ENCODE results near the gene FSTL4. TPM values are rescaled to one million over a fixed set of nuclear protein-coding genes. Genes with fewer than 3 reads are reported as not detected.

FSTL4 gene
- total and polyA plus RNA-seq, 2 donors (not counting 1 experiment from before 2014, with no cell fraction given): 0.31 to 6.7 TPM

- intact Hi-C loops (cut with micrococcal nuclease): no loop called here
These were observed 410.2 kb downstream of the FSTL4 start for GRCh38 chr5:133202066-133202665.

DNA sequence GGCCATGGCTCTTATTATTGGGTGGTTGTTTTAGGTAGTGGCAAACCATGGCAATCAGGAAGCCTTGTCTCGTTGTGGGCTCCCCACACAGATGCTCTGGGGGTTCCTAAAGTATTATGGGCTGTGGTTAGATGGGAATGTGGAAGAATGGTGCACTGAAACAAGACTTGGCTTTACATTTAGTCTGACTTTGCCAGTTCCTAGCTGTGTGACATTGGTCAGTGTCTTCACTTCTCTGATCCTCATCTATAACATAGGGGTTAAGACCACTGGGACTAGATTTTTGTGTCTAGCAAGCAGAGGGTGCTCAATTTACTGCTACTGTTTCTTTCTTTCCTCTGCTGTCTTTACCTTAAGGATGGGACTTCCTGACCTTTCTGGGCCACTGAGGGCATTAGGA lies 411.0 kb downstream of the FSTL4 start:
- WGBS (ENCODE audit: insufficient coverage): 89% methylated on average over 1 of the region's 1 CpG
- Histone ChIP-seq H3K27ac (ENCODE audit: low read length in 2 of 2) (no peak overlapping the region), H3K79me2 (ENCODE audit: control insufficient read depth, insufficient read depth, low read length) (no peaks in the 10 kb centered on the region), H3K27me3 (replicated peaks in 1 of 4; ENCODE audit: control extremely low read depth in 1 of 4, control insufficient read depth in 3 of 4, insufficient read depth in 4 of 4, low read length in 3 of 4) (peaks cover 0 to 4% (median 0%) of the 10 kb centered on the region in 4 experiments), H3K4me3 (ENCODE audit: control extremely low read depth in 1 of 5, extremely low read depth in 1 of 5, insufficient read depth in 1 of 5, low read depth in 2 of 5, low read length in 4 of 5) (no peak overlapping the region), H2AFZ (ENCODE audit: insufficient read depth, low read depth, low read length, poor library complexity, severe bottlenecking) (no peak overlapping the region), H4K20me1 (ENCODE audit: control insufficient read depth, insufficient read depth, low read length, poor library complexity, severe bottlenecking) (no peaks in the 10 kb centered on the region), H3K9ac (ENCODE audit: low read length) (no peak overlapping the region), H3K9me3 (ENCODE audit: control extremely low read depth in 1 of 3, control insufficient read depth in 2 of 3, insufficient read depth in 1 of 3, low read length in 2 of 3) (peaks cover 0 to 7% (median 2%) of the 10 kb centered on the region in 3 donors), H3K36me3 (replicated peaks in 1 of 2; ENCODE audit: control extremely low read depth in 1 of 2, control insufficient read depth in 1 of 2, extremely low read depth in 1 of 2, insufficient read depth in 2 of 2, low read length in 1 of 2) (no peaks in the 10 kb centered on the region), H3K4me2 (replicated peaks; ENCODE audit: low read depth, low read length, poor library complexity, severe bottlenecking) (no peak overlapping the region), H3K4me1 (ENCODE audit: control insufficient read depth in 2 of 2, insufficient read depth in 2 of 2, low read length in 2 of 2) (no peaks in the 10 kb centered on the region)
- no peaks in the 10 kb centered on the region for H3K9me3 Mint-ChIP-seq (ENCODE audit: insufficient read depth)
- no peaks in the 10 kb centered on the region for H3K4me1 Mint-ChIP-seq
- no peak for ATAC-seq (ENCODE audit: low read depth)
- intact Hi-C loops (cut with micrococcal nuclease): no loop called here
- ChIA-PET CTCF (no interaction called here), POLR2A (no interaction called here)
- no peak overlapping the region for H3K27ac Mint-ChIP-seq
- no peak overlapping the region for H3K4me3 Mint-ChIP-seq
- TF ChIP-seq CTCF (IDR thresholded peaks at IDR 0.05): no peak
- no peak for TF ChIP-seq EZH2 (IDR thresholded peaks at IDR 0.05; ENCODE audit: borderline replicate concordance, insufficient read depth, low read depth, low read length, poor library complexity, severe bottlenecking)
- no peak for DNase-seq
- peaks cover 13% of the 10 kb centered on the region for H3K27me3 Mint-ChIP-seq

More at GRCh38 chr5:133202066-133202665, 410.2 kb downstream of the FSTL4 start:
- Histone ChIP-seq H3K4me1 (ENCODE audit: control insufficient read depth in 2 of 2, insufficient read depth in 2 of 2, low read length in 2 of 2) (no peaks in the 10 kb centered on the region), H3K79me2 (ENCODE audit: control insufficient read depth, insufficient read depth, low read length) (no peaks in the 10 kb centered on the region), H4K20me1 (ENCODE audit: control insufficient read depth, insufficient read depth, low read length, poor library complexity, severe bottlenecking) (no peaks in the 10 kb centered on the region), H3K36me3 (replicated peaks in 1 of 2; ENCODE audit: control extremely low read depth in 1 of 2, control insufficient read depth in 1 of 2, extremely low read depth in 1 of 2, insufficient read depth in 2 of 2, low read length in 1 of 2) (no peaks in the 10 kb centered on the region), H2AFZ (ENCODE audit: insufficient read depth, low read depth, low read length, poor library complexity, severe bottlenecking) (no peak overlapping the region), H3K9me3 (ENCODE audit: control extremely low read depth in 1 of 3, control insufficient read depth in 2 of 3, insufficient read depth in 1 of 3, low read length in 2 of 3) (peaks cover 0 to 7% (median 2%) of the 10 kb centered on the region in 3 donors), H3K4me3 (ENCODE audit: control extremely low read depth in 1 of 5, extremely low read depth in 1 of 5, insufficient read depth in 1 of 5, low read depth in 2 of 5, low read length in 4 of 5) (no peak overlapping the region), H3K27me3 (replicated peaks in 1 of 4; ENCODE audit: control extremely low read depth in 1 of 4, control insufficient read depth in 3 of 4, insufficient read depth in 4 of 4, low read length in 3 of 4) (peaks cover 0 to 4% (median 0%) of the 10 kb centered on the region in 4 experiments), H3K4me2 (replicated peaks; ENCODE audit: low read depth, low read length, poor library complexity, severe bottlenecking) (no peak overlapping the region), H3K9ac (ENCODE audit: low read length) (no peak overlapping the region), H3K27ac (ENCODE audit: low read length in 2 of 2) (no peak overlapping the region)
- no peak overlapping the region for H3K4me3 Mint-ChIP-seq
- ChIA-PET POLR2A (no interaction called here), CTCF (no interaction called here)
- DNase-seq (no peak), ATAC-seq (ENCODE audit: low read depth) (no peak)
- WGBS (ENCODE audit: insufficient coverage): 91% methylated on average over 7 of the region's 8 CpGs
- peaks cover 14% of the 10 kb centered on the region for H3K27me3 Mint-ChIP-seq
- no peaks in the 10 kb centered on the region for H3K4me1 Mint-ChIP-seq
- TF ChIP-seq CTCF (IDR thresholded peaks at IDR 0.05) (no peak), EZH2 (IDR thresholded peaks at IDR 0.05; ENCODE audit: borderline replicate concordance, insufficient read depth, low read depth, low read length, poor library complexity, severe bottlenecking) (no peak)
- no peaks in the 10 kb centered on the region for H3K9me3 Mint-ChIP-seq (ENCODE audit: insufficient read depth)
- no peak overlapping the region for H3K27ac Mint-ChIP-seq

Measured in B cell (primary cell).